Vagina (tissue), 2 donors: ENCODE data around the gene SAE1.

Experiments
- POLR2A ChIP-seq, 2 donors: fragments of 450-650 bp; IDR thresholded peaks; one replicate each; pipeline ENCODE4 v1.6.1; 2017; ENCODE audit warnings: antibody characterized with exemption in 2 of 2, mild to moderate bottlenecking in 2 of 2, moderate library complexity in 2 of 2
- TF ChIP-seq, protein P1 (sequence below), 3 experiments: fragments of 450-650 bp in 2 of 3; fragments of 200-600 bp in 1 of 3; sonication (generic) in 1 of 3; IDR thresholded peaks; one replicate each; pipeline ENCODE4 v1.5.1; 2017 to 2019; ENCODE audit warnings: antibody characterized with exemption in 3 of 3, mild to moderate bottlenecking in 2 of 3, moderate library complexity in 2 of 3

DNA sequence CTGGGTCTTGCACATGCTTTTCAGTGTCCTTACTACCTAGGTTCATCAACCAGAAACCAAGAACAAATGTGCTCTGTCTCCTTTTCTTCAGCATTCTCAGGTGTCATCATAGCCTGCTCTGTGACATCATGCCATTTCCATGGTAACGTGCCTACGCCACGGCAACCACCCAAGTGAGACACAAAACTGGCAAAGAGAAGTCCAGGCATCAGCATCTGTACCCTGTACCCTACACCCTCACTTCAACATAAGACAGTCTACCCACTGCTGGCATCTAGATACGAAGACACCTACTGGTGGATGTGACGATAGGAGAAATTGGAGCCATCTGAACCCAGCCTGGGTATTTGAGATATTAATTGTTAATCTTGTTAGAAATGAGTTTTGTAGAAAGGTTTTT lies 30.3 kb upstream of the SAE1 start:
- TF ChIP-seq POLR2A (IDR thresholded peaks at IDR 0.05): no peak
- TF ChIP-seq, protein P1, sequence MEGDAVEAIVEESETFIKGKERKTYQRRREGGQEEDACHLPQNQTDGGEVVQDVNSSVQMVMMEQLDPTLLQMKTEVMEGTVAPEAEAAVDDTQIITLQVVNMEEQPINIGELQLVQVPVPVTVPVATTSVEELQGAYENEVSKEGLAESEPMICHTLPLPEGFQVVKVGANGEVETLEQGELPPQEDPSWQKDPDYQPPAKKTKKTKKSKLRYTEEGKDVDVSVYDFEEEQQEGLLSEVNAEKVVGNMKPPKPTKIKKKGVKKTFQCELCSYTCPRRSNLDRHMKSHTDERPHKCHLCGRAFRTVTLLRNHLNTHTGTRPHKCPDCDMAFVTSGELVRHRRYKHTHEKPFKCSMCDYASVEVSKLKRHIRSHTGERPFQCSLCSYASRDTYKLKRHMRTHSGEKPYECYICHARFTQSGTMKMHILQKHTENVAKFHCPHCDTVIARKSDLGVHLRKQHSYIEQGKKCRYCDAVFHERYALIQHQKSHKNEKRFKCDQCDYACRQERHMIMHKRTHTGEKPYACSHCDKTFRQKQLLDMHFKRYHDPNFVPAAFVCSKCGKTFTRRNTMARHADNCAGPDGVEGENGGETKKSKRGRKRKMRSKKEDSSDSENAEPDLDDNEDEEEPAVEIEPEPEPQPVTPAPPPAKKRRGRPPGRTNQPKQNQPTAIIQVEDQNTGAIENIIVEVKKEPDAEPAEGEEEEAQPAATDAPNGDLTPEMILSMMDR (IDR thresholded peaks at IDR 0.05): no peak
